IMR-90 (cell line): ENCODE measurements around the gene PCED1B. TPM values are rescaled to one million over a fixed set of nuclear protein-coding genes. Genes with fewer than 3 reads are reported as not detected.
A peak's percentile ranks its signal among the peaks of the same experiment; 100 is the strongest.

Experiments
- ATAC-seq: fragments of 200-7000 bp; cut with Tn5 transposase; 2 replicates; pipeline ENCODE4 v1.9.1; 2020; ENCODE audit warnings: low read depth, mild to moderate bottlenecking, moderate library complexity
- BruUV-seq: library from RNA; stranded (reverse); fragments of 400-500 nt; replicated peaks from 2 replicates; lab custom pipeline; 2021; lab: Mats Ljungman, UMichigan
- CTCF ChIA-PET: fragments of 300-600 bp; formaldehyde crosslinking; extraction: SDS; loops from one replicate; lab custom pipeline; 2021; ENCODE audit warnings: antibody characterized with exemption; lab: Yijun Ruan, JAX
- POLR2A ChIA-PET: fragments of 300-600 bp; sonication (Branson Sonifier 250); formaldehyde crosslinking; loops from one replicate; lab custom pipeline; 2022; ENCODE audit warnings: antibody characterized with exemption; ENCODE audit not compliant: unreplicated experiment; lab: Charles Lee
- DNase-seq: peaks from one replicate; pipeline ENCODE4 v3.0.0; 2013
- H2AFZ ChIP-seq: replicated peaks from 2 replicates; pipeline ENCODE3; 2013; ENCODE audit warnings: low read length, mild to moderate bottlenecking; ENCODE audit not compliant: poor library complexity
- H2AK5ac ChIP-seq: 2 replicates; pipeline ENCODE4 v1.6.1; 2013; ENCODE audit warnings: low read depth, low read length, inconsistent platforms
- H2AK9ac ChIP-seq: replicated peaks from 2 replicates; pipeline ENCODE3; 2013; ENCODE audit warnings: mild to moderate bottlenecking, low read depth, low read length, moderate library complexity; ENCODE audit not compliant: poor library complexity
- H2BK120ac ChIP-seq: 2 replicates; pipeline ENCODE4 v1.6.1; 2013; ENCODE audit warnings: low read depth, low read length, inconsistent platforms
- H2BK15ac ChIP-seq: 3 replicates; pipeline ENCODE4 v1.6.1; 2013; ENCODE audit warnings: low read depth, low read length, inconsistent platforms
- H2BK20ac ChIP-seq: 2 replicates; pipeline ENCODE4 v1.6.1; 2013; ENCODE audit warnings: low read depth, mild to moderate bottlenecking, inconsistent platforms, low read length, moderate library complexity
- H2BK5ac ChIP-seq: 2 replicates; pipeline ENCODE4 v1.6.1; 2013; ENCODE audit warnings: mild to moderate bottlenecking, low read depth, low read length, inconsistent platforms; ENCODE audit not compliant: poor library complexity, severe bottlenecking
- H3K14ac ChIP-seq: replicated peaks from 2 replicates; pipeline ENCODE4 v1.6.1; 2013; ENCODE audit warnings: low read depth, low read length, inconsistent platforms
- H3K18ac ChIP-seq: 2 replicates; pipeline ENCODE4 v1.6.1; 2013; ENCODE audit warnings: low read depth, low read length, control low read depth
- H3K23ac ChIP-seq: 2 replicates; pipeline ENCODE4 v1.6.1; 2013; ENCODE audit warnings: low read depth, low read length, inconsistent platforms
- H3K27ac ChIP-seq: 2 replicates; pipeline ENCODE4 v1.5.1; 2013; ENCODE audit warnings: mild to moderate bottlenecking, control low read depth, low read length; ENCODE audit not compliant: insufficient read depth
- H3K27me3 ChIP-seq: 2 replicates; pipeline ENCODE4 v1.6.1; 2013; ENCODE audit warnings: low read length; ENCODE audit not compliant: control insufficient read depth, insufficient read depth
- H3K36me3 ChIP-seq: 2 replicates; pipeline ENCODE4 v1.6.1; 2013; ENCODE audit warnings: low read length, mixed read lengths; ENCODE audit not compliant: control insufficient read depth, insufficient read depth
- H3K4ac ChIP-seq: 2 replicates; pipeline ENCODE4 v1.6.1; 2013; ENCODE audit warnings: low read depth, low read length, inconsistent platforms
- H3K4me1 ChIP-seq: 2 replicates; pipeline ENCODE4 v1.6.1; 2013; ENCODE audit warnings: low read length, mixed read lengths; ENCODE audit not compliant: control insufficient read depth, insufficient read depth
- H3K4me2 ChIP-seq: 2 replicates; pipeline ENCODE4 v1.6.1; 2013; ENCODE audit warnings: low read depth, mild to moderate bottlenecking, control low read depth, low read length, moderate library complexity
- H3K4me3 ChIP-seq: 2 replicates; pipeline ENCODE4 v1.5.1; 2013; ENCODE audit warnings: low read depth, mild to moderate bottlenecking, control low read depth, low read length, moderate library complexity; ENCODE audit not compliant: insufficient read depth
- H3K56ac ChIP-seq: 2 replicates; pipeline ENCODE4 v1.6.1; 2013; ENCODE audit warnings: low read length, inconsistent platforms; ENCODE audit not compliant: insufficient read depth; ENCODE audit errors: extremely low read depth
- H3K79me1 ChIP-seq, 2 experiments: 2 replicates each; pipeline ENCODE4 v1.6.1; 2013; ENCODE audit warnings: low read length in 2 of 2, inconsistent platforms in 1 of 2, low read depth in 1 of 2
- H3K9ac ChIP-seq: 2 replicates; pipeline ENCODE4 v1.6.1; 2013; ENCODE audit warnings: low read depth, low read length, control low read depth
- H3K9me1 ChIP-seq: 2 replicates; pipeline ENCODE4 v1.6.1; 2013; ENCODE audit warnings: low read length, inconsistent platforms; ENCODE audit not compliant: insufficient read depth
- H3K9me3 ChIP-seq: 2 replicates; pipeline ENCODE4 v1.6.1; 2013; ENCODE audit warnings: low read length; ENCODE audit not compliant: control insufficient read depth, insufficient read depth
- H4K20me1 ChIP-seq: 2 replicates; pipeline ENCODE4 v1.6.1; 2013; ENCODE audit warnings: low read length, inconsistent platforms; ENCODE audit not compliant: insufficient read depth
- H4K5ac ChIP-seq: 2 replicates; pipeline ENCODE4 v1.6.1; 2013; ENCODE audit warnings: mild to moderate bottlenecking, low read depth, low read length, control low read depth
- H4K8ac ChIP-seq, 2 experiments: 2 replicates each; pipeline ENCODE4 v1.6.1; 2013; ENCODE audit warnings: low read depth in 2 of 2, low read length in 2 of 2, control low read depth in 1 of 2, inconsistent platforms in 1 of 2
- H4K91ac ChIP-seq: 2 replicates; pipeline ENCODE4 v1.6.1; 2013; ENCODE audit warnings: low read depth, low read length, inconsistent platforms; ENCODE audit not compliant: insufficient read depth
- BHLHE40 ChIP-seq: fragments of 150-350 bp; IDR thresholded peaks from 2 replicates; pipeline ENCODE4 v1.6.1; 2016; ENCODE audit warnings: mild to moderate bottlenecking, low read depth, low read length
- CEBPB ChIP-seq: IDR thresholded peaks from 2 replicates; pipeline ENCODE4 v1.6.1; 2012; ENCODE audit warnings: low read depth, low read length, improper control_type of control experiment
- CHD1 ChIP-seq: IDR thresholded peaks from 2 replicates; pipeline ENCODE4 v1.6.1; 2012; ENCODE audit warnings: low read depth, low read length, improper control_type of control experiment
- MAFK ChIP-seq: IDR thresholded peaks from 2 replicates; pipeline ENCODE4 v1.6.1; 2012; ENCODE audit warnings: low read depth, low read length, improper control_type of control experiment
- MAZ ChIP-seq: IDR thresholded peaks from 2 replicates; pipeline ENCODE4 v1.6.1; 2012; ENCODE audit warnings: low read depth, mild to moderate bottlenecking, low read length, improper control_type of control experiment, moderate library complexity, borderline replicate concordance
- MXI1 ChIP-seq: IDR thresholded peaks from 2 replicates; pipeline ENCODE4 v1.6.1; 2012; ENCODE audit warnings: low read depth, mild to moderate bottlenecking, low read length, moderate library complexity, borderline replicate concordance
- NFE2L2 ChIP-seq: fragments of 150-350 bp; IDR thresholded peaks from 2 replicates; pipeline ENCODE4 v1.6.1; 2016; ENCODE audit warnings: low read depth, mild to moderate bottlenecking, low read length
- POLR2A ChIP-seq: IDR thresholded peaks from 2 replicates; pipeline ENCODE4 v1.6.1; 2012; ENCODE audit warnings: mild to moderate bottlenecking, low read depth, low read length
- RCOR1 ChIP-seq: IDR thresholded peaks from 2 replicates; pipeline ENCODE4 v1.6.1; 2012; ENCODE audit warnings: mild to moderate bottlenecking, low read length, improper control_type of control experiment; ENCODE audit not compliant: insufficient replicate concordance
- SMC3 ChIP-seq: fragments of 150-350 bp; IDR thresholded peaks from 2 replicates; pipeline ENCODE4 v1.6.1; 2016; ENCODE audit warnings: low read depth, mild to moderate bottlenecking, antibody characterized with exemption, low read length, moderate library complexity
- WGBS, 2 experiments: methylation state at CpG; one replicate each; pipeline versions ENCODE4 v1.1.5 to v1.1.7; 2013; ENCODE audit warnings: missing lambda C conversion rate in 2 of 2; ENCODE audit not compliant: insufficient read length in 1 of 2; ENCODE audit errors: extremely low coverage in 2 of 2; 5-methylcytosine and 5-hydroxymethylcytosine counted together
- dilution Hi-C: fragments of 300-500 bp; cut with HindIII; formaldehyde crosslinking; loops from one replicate; pipeline ENCODE4 v1.14.3; 2018; ENCODE audit warnings: low sequenced_read_pairs; ENCODE audit not compliant: unreplicated experiment
- in situ Hi-C: fragments of 300-500 bp; cut with MboI; formaldehyde crosslinking; loops from 3 replicates; pipeline ENCODE4 v1.14.3; 2019; ENCODE audit warnings: low sequenced_read_pairs, inconsistent platforms, mixed read lengths
- intact Hi-C: fragments of 100-400 bp; cut with micrococcal nuclease; formaldehyde crosslinking; loops from 2 replicates; pipeline ENCODE4 v1.10.0; 2022
- polyA plus RNA-seq, 3 experiments: library from polyadenylated mRNA; depleted of rRNA; stranded (reverse); fragments of >200 nt; gene quantifications; 2 replicates each; pipeline ENCODE4 v1.2.3, GENCODE V29; 2012; ENCODE audit warnings: low replicate concordance in 1 of 3
- total RNA-seq: library from RNA; depleted of rRNA; stranded (reverse); fragments of >200 nt; gene quantifications from 2 replicates; pipeline ENCODE4 v1.2.3, GENCODE V29; 2012
- TF ChIP-seq, protein P1 (sequence below): conservative IDR thresholded peaks from 2 replicates; pipeline ENCODE4 v1.5.1; 2012; ENCODE audit warnings: mild to moderate bottlenecking, low read depth, low read length, improper control_type of control experiment
- TF ChIP-seq, protein P2 (sequence below): fragments of 150-350 bp; IDR thresholded peaks from 2 replicates; pipeline ENCODE4 v1.6.1; 2016; ENCODE audit warnings: low read depth, mild to moderate bottlenecking, low read length, moderate library complexity, borderline replicate concordance
- TF ChIP-seq, protein P3 (sequence below): fragments of 150-350 bp; IDR thresholded peaks from 2 replicates; pipeline ENCODE4 v1.6.1; 2017; ENCODE audit warnings: mild to moderate bottlenecking, antibody characterized with exemption, low read length, low read depth

PCED1B gene
- total and polyA plus RNA-seq, 2 of the 4 experiments (the other 2 are of a cell fraction), result 0.36 to 2.6 TPM

DNA sequence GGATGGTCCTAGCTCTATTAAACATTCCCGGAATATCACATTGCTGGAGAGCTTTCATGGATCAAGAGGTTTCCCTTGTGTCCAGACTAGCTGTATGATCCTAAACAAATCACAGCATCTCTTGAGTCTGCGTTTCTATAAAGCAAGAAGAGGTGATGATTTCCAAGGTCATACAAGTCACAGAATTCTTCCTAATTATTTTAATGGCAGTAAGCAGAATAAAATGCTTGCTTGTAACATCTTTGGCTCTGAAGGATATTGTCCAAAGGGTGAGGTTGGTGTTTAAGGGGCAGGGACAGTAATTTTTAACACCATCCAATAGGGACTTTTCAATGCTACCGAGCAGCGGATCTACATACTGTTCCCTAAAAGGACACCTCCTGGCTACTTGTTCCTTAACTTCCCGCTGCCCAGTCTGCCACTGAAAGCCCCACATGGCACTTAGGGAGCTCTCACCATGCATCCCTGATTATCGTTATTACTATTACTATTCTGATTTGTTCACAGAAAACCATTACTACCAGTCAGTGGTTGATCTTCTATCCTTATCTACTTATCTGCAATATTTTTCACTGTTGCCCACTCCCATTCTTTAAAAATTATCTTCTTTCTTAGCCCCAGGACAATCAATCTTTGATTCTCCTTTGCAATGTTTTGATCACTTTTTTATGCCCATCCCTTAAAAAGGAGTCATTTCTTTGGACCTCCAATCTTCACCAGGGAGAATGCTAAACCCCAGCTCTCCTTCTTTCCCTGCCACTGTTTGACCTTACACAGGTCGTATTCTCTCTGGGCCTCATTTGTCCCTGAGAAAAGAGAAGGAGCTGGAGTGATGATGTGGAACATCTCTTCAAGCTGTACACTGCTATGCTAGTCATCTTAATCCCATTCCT is 4.0 kb upstream of the PCED1B start:
- no peak overlapping the region for H3K9ac ChIP-seq
- no peak overlapping the region for H2AK5ac ChIP-seq
- H3K36me3 ChIP-seq, result no peaks in the 10 kb centered on the region
- peak overlapping the region; percentile 73; the same call in 1 of the 2 replicates for H3K23ac ChIP-seq
- peak overlapping the region; percentile 25; the same call in 1 of the 2 replicates for H2BK20ac ChIP-seq
- H3K4ac ChIP-seq, result no peak overlapping the region
- no peak overlapping the region for H2AFZ ChIP-seq
- BruUV-seq, result no TSS peak
- H4K20me1 ChIP-seq, result no peaks in the 10 kb centered on the region
- H4K91ac ChIP-seq, result no peak overlapping the region
- no peak overlapping the region for H3K4me3 ChIP-seq
- no peak overlapping the region for H2BK5ac ChIP-seq
- H3K4me2 ChIP-seq, result no peak overlapping the region; the same call in 1 of the 2 replicates
- WGBS, 2 experiments, result no CpG with 5 or more reads among the region's 7 CpGs
- no peak overlapping the region; the same call in 1 of the 2 replicates for H3K14ac ChIP-seq
- no peak overlapping the region for H3K18ac ChIP-seq
- H3K9me3 ChIP-seq, result no peaks in the 10 kb centered on the region
- H3K4me1 ChIP-seq, result peaks cover 10% of the 10 kb centered on the region; the same call in 1 of the 2 replicates
- DNase-seq, result no peak
- H2AK9ac ChIP-seq, result no peak overlapping the region
- dilution Hi-C loops, result no loop called here
- CTCF ChIA-PET, result interaction anchor here (0.6 kb wide), 2 partner anchors 49 to 848 kb away, joined by 3 to 8 read pairs; no protein-coding TSS in a partner anchor
- in situ Hi-C loops, result loop anchor here (10.0 kb wide), 1 partner anchor 319 kb away; no protein-coding TSS in a partner anchor
- POLR2A ChIA-PET, result no interaction called here
- ATAC-seq, result no peak
- peaks cover 7 to 43% of the 10 kb centered on the region in 2 experiments; a peak in 2 of 4 replicates for H3K79me1 ChIP-seq
- no peak overlapping the region for H4K8ac ChIP-seq
- no peak overlapping the region for H3K27ac ChIP-seq
- intact Hi-C loops, result loop anchor here (5.0 kb wide), 1 partner anchor 43 kb away; no protein-coding TSS in a partner anchor
- no peak overlapping the region for H4K5ac ChIP-seq
- H3K27me3 ChIP-seq, result no peaks in the 10 kb centered on the region
- no peak overlapping the region for H2BK15ac ChIP-seq
- H2BK120ac ChIP-seq, result no peak overlapping the region
- H3K56ac ChIP-seq, result no peak overlapping the region
- peaks cover 3% of the 10 kb centered on the region; the same call in 1 of the 2 replicates for H3K9me1 ChIP-seq
- TF ChIP-seq POLR2A (no peak), BHLHE40 (no peak), MAFK (no peak), MAZ (no peak), CEBPB (no peak), RCOR1 (no peak), NFE2L2 (no peak), SMC3 (no peak), CHD1 (no peak), MXI1 (no peak)
- TF ChIP-seq, protein P1, sequence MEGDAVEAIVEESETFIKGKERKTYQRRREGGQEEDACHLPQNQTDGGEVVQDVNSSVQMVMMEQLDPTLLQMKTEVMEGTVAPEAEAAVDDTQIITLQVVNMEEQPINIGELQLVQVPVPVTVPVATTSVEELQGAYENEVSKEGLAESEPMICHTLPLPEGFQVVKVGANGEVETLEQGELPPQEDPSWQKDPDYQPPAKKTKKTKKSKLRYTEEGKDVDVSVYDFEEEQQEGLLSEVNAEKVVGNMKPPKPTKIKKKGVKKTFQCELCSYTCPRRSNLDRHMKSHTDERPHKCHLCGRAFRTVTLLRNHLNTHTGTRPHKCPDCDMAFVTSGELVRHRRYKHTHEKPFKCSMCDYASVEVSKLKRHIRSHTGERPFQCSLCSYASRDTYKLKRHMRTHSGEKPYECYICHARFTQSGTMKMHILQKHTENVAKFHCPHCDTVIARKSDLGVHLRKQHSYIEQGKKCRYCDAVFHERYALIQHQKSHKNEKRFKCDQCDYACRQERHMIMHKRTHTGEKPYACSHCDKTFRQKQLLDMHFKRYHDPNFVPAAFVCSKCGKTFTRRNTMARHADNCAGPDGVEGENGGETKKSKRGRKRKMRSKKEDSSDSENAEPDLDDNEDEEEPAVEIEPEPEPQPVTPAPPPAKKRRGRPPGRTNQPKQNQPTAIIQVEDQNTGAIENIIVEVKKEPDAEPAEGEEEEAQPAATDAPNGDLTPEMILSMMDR, result no peak
- TF ChIP-seq, protein P2, sequence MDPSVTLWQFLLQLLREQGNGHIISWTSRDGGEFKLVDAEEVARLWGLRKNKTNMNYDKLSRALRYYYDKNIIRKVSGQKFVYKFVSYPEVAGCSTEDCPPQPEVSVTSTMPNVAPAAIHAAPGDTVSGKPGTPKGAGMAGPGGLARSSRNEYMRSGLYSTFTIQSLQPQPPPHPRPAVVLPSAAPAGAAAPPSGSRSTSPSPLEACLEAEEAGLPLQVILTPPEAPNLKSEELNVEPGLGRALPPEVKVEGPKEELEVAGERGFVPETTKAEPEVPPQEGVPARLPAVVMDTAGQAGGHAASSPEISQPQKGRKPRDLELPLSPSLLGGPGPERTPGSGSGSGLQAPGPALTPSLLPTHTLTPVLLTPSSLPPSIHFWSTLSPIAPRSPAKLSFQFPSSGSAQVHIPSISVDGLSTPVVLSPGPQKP, result no peak
- TF ChIP-seq, protein P3, sequence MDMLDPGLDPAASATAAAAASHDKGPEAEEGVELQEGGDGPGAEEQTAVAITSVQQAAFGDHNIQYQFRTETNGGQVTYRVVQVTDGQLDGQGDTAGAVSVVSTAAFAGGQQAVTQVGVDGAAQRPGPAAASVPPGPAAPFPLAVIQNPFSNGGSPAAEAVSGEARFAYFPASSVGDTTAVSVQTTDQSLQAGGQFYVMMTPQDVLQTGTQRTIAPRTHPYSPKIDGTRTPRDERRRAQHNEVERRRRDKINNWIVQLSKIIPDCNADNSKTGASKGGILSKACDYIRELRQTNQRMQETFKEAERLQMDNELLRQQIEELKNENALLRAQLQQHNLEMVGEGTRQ, result no peak
